ENCODE measurements around the gene ABCC9.
"Not testable (repeated sequence)": the region's sequence is repeated elsewhere in the genome, so short reads cannot be mapped to it uniquely, and the experiment has no call there.

ABCC9 gene

DNA sequence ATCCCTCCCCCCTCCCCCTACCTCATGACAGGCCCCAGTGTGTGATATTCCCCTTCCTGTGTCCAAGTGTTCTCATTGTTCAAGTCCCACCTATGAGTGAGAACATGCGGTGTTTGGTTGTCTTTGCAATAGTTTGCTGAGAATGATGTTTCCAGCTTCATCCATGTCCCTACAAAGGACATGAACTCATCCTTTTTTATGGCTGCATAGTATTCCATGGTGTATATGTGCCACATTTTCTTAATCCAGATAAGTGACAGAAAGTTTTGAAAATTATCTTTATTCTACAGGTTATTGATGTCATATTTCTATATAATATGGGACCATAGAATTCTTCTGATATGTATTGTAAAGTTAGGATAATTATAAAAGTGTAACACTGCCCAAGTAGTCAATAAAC, 11.3 kb downstream of the ABCC9 start:
- DNase-seq: not testable (repeated sequence)

DNA sequence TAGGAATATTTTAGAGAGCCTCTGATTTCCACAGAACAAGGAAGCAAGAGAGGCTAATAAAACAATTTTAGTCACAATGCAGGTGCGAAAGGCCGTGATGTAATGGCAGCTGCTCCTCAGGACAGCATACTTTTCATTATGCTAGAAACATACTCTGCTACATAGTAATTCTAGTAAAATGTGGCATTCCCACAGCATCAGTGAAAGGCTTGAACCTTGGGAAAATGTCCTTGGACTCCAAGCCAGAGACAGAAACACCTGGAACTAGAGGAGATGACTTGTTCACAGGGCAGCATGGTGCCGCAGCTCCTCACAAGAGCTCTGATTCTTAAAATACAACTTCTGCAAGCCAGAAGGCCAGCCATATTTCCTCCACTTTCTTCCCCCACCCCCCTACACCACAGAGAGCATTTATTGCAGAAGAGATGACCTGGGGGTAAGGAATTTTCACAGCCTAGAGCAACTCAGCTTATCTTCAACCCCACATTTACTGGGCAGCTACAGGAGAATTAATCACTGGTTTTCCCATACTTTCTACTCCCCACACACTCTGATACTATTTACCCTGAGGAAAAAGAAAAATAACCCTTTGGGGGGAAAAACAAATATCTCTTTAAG, 15.8 kb downstream of the ABCC9 start:
- DNase-seq: no peak

DNA sequence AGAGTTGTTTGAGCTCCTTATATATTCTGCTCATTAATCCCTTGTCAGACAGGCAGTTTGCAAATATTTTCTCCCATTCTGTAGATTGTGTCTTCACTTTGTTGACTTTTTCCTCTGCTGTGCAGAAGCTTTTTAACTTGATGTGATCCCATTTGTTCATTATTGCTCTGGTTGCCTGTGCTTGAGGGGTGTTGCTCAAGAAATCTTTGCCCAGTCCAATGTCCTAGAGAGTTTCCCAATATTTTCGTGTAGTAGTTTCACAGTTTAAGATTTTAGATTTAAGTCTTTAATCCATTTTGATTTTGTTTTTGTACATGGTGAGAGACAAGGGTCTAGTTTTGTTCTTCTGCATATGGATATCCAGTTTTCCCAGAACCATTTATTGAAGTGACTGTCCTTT, 19.8 kb downstream of the ABCC9 start:
- DNase-seq: no peak

DNA sequence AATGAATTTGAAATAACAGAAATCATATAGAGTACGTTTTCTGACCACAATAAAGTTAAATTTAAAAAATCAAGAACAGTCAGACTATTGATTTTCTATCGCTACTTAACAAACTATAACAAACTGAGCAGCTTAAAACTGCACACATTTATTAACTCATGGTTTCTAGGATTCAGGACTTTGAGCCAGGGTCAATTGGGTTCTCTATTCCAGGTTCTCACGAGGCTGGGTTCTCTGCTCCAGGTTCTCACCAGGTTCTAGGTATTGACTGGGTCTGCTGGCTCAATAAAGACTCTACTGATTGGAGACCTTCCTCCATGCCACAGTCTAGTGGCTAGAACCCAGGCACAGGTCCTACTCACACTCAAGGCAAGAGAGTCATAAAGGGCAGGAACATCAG, 22.8 kb downstream of the ABCC9 start:
- DNase-seq: no peak

DNA sequence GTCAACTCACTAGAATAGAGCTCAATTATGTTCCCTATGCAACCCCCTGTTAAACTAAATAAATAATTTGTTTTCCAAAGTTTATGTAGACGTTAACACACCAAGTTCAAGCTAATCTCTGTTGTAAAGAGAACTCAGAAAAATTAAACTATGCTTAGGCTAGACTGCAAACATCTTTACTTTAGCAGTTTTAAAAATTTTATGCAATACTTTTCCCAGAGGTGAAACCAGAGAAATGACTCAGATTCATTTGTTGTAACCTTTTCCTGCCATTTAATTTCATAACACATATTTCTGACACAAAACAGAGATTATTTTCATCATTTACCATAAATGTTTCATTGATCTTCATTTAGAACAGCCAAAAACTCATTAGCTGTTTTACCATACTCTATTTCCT, 27.4 kb downstream of the ABCC9 start:
- no peak for DNase-seq

DNA sequence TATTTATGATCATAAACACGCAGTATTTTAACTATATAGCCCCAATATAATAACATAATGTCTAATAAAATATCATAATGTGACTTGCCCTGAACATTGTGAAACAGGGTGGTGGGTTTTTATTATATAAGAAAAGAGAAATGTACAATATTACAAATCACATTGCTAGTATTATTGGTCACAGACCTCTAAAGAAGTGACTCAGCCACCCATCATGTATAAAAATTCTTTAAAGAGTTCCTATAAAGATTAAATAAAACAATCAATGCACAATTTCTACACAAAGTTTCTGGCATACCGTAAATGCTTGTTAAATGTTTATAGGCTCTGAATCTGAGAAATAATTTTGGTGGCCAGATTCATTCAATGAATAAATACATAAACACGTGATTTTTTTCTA, 28.9 kb downstream of the ABCC9 start:
- DNase-seq: no peak

DNA sequence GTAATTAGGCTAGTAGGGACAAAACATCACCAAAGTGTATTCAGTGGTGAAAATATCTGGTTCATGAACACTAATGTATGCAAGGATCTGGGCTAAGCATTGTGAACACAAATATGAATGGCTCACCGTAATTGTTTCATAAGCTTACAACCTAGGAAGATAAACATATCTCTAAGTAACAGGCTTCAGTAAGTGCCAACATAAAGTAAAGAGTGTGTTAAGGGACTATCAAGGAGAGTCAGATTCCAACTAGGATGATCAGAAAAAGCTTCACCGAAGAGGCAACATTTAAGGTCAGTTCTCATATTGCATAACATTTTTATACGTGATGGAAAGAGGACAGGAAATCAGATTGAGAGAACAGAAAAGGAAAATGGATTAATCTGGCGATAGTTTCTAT, 29.4 kb downstream of the ABCC9 start:
- DNase-seq: no peak

DNA sequence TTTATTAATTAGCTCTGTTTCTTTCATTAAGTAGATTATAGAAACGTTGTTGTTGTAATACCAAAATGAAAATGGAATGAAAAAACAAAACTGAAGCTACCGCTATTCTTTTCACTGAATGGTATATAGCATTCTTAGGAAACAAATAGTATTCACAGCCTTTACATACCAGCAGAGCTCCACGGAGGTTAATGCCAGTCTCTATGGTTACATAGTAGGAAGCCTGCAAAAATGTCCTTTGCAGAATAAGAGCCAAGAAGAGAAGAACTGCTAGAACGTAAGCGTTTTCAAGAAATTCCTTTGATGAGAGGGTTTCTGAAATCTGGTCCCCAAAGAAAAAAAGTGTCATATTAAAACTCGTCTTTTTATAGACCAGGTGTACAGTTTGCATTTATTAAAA, 30.6 kb downstream of the ABCC9 start:
- no peak for DNase-seq

DNA sequence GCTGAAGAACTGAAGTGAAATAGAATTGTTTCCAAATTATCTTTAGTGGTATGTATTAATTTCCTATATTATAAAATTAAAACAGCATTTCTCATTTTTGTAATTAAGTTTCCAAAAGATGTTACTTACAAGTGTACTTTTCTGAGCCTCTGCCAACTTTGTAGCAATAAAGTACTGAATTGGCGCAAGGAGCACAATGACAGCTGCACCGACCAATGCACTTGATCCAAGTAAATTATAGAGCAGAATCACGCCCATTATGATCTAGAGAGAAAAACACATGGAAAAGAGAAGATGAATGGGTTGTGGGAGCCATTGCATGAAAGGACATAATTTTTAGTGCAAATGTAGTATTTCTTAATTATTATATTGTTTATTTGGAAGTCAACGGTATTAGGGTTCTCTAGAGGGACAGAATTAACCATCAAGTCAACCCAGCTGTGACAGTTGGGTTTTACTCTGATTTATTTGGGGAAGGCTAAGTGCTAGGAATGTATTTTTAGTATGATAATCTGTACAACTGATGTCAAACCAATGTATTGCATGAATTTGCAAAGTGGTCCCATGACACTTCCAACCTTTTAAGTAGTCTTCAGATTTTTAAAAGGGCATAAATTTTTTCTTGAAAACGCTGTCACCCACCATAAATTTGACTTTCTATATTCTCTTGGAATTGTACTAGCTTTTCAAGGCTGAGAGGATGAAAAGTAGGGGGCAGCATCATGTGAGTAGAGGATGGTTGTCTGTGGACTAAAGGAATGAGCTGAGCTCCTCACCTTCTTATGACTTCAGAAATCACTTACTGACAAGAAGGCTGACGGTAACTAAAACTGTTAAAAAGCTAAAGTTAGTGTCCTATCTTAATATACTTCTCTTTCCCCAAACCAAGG, 33.0 kb downstream of the ABCC9 start:
- no peak for DNase-seq

DNA sequence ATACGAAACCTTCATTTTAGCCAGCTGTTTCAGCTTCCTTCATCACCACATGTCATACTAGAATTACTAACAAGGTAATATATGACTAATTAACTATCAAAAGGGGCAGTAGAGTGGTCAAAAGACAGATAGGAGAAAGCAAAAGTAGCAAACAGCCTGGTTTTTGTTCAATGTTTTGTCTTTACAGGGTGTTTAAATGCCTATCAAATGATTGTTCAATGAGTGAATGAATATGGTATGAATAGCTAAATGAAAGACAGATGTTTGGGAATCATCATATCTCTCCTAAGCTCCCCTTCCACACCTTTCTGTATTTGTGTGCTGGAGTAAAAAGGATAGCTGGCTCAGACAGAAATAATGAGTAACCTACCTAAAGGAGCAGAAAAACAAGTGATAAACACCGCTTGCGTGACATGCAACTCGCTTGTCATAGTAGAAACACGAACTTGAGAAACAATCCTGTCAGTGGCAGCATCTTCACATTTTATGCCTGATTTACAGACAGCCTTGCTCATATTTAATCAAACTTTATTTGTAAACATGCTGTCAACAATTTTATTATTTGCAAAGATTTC, 34.2 kb downstream of the ABCC9 start:
- DNase-seq: no peak

DNA sequence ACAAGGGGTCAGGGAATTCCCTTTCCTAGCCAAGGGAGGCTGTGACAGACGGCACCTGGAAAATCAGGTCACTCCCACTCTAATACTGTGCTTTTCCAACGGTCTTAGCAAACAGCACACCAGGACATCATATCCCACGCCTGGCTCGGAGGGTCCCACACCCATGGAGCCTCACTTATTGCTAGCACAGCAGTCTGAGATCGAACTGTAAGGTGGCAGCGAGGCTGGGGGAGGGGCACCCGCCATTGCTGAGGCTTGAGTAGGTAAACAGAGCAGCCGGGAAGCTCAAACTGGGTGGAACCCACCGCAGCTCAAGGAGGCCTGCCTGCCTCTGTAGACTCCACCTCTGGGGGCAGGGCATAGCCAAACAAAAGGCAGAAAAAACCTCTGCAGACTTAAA, 41.7 kb downstream of the ABCC9 start:
- DNase-seq: not testable (repeated sequence)

DNA sequence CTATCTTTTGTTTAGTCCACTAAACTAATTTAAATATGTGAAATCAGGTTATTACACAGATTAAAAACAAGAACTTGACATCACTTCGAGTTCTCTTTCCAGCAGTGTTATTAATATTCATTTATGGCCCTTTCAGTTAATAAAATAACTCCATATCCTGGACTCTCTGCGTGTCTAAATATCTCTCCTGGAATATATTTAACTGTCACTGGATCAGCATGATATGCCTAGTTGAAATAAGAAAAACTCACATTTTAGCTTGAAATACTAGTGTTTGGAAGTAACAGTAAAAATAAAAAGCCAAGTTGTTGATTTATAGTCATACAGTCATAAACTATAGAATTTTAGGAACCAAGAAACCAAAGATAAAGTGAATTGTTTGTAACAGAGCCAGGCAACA, 45.6 kb downstream of the ABCC9 start:
- no peak for DNase-seq

DNA sequence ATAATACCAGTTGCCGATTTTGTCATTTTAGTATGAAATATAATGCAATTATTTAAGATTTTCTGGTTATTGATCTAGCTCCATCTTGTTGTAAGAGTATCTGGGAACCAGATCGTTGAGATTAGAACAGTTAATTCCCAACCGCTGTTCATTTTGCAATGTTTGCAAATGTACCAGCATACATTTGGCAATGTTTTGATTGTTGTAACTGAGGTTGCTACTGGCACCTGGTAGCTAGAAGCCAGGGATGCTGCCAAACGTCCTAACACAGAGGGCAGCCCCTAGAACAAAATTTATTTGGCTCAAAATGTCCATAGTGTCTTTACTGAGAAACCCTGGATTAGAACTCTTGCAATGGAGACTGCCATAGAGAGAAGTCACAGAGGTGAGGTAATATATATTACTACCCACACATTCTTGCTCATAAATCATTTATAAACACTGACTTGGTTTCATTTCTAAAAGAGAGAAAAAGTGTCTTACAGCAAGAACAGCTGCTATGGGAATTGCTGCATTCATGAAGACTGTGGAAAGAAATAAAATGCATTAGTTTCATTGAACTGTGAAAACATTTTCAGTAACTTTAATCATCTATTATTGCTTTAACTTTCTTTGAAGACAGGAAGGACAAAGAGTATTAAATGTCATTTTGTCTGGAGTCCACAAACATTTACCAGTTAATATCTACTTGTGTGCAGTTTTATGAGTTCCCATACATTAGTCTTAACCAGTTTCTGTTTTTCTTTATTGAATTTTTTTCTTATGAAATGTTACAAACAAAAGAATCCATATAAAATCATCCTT, 46.2 kb downstream of the ABCC9 start:
- DNase-seq: no peak

DNA sequence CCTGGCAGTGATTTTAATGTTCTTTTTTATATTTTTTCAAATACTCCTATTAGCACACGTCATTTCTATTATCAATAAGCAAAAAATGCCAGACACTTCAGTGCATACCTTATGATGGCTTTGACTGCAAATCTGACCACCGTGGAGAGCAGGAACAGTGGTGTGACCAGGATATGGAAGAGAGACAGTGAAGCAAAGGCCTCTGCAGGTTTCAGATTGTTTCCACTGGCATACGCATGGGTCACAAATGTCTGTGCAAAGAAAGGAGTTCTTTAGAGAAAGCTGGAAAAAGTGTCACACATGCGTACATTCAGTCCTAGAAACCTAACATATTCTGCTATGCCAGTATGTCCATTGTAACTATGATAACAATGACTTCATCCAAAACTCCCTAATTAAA, 47.3 kb downstream of the ABCC9 start:
- no peak for DNase-seq

DNA sequence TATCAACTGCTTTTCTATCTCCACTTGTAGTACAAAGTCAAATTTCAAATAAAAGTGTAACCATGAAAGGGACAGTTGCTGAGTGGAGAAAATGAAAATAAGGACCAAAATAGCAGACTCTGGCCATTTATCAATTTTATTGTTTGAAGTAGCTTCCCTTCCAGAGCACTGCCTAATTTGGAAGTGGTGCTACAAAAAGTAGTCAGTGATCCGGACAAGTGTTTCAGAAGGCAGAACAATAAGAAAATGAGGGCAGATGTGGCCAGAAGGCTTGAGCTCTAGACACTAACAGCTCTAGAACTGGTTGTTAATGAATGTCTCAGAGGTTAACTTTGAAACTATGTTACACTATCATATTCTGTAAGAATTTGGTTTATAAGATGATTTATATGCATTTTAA, 48.9 kb downstream of the ABCC9 start:
- DNase-seq: no peak

DNA sequence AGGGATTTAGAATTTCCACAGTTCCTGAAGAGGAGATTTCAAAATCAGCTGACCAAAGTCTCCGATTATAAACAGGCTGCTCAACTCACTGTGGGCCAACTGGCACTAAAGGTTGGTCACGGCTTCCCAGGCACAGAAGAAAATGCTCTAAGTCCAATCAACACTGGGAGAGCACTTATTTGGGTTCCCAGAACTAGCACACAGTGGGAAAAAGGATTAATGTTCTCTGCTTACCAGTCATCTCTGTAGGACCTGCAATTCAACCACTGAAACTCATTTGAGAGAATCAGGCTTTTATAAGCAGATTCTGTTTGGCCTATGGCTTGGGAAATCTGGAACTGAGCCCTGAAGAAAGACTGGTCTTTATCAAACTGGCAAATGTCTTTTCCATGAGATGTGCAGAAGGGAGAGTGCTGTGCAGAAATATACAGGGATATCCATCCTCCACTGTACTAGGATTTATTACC, 49.4 kb downstream of the ABCC9 start:
- no peak for DNase-seq

DNA sequence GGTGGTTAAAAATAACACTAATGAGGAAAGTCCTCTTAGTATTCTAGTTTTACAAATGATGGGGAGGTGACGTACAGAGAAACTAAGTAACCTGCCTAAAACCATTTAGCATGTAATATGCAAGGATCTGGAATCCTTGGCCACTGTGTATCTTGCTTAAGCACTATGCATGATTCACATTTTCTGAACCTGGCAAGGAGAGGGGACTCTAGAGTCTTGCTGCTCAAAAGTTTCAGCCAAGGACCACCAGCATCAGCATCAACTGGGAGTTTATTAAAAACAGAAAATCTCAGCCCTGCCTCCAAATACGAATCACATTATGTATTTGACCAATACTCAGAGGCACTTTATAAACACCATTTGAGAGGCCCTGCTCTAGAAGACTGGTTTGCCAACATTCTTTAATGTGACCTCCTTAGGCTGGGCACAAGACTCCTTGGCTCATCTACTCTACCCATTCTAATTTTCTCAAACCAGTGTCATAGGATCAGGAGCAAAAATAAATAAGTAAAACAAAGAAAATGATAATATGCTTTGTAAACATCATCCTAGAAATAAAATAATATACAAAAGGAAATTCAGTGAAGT, 52.9 kb downstream of the ABCC9 start:
- DNase-seq: no peak

DNA sequence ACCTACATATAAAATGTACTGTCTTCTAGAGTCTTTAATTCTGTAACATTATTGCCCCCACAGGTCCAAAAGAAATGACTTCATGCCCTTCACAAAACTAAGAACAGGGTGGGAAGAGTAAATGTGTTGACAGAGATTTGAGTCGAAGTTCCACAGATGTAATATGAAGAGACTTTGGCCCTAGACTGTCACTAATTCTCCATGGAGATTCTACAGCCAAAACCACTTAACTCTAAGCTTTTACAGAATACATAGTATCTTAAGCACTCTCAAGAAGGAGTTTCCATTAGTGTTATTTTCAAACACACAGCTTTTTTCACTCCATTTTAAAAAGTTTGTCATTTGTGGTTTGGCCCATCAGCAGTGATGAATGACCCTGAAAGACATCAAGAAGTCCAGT, 56.3 kb downstream of the ABCC9 start:
- DNase-seq: no peak

DNA sequence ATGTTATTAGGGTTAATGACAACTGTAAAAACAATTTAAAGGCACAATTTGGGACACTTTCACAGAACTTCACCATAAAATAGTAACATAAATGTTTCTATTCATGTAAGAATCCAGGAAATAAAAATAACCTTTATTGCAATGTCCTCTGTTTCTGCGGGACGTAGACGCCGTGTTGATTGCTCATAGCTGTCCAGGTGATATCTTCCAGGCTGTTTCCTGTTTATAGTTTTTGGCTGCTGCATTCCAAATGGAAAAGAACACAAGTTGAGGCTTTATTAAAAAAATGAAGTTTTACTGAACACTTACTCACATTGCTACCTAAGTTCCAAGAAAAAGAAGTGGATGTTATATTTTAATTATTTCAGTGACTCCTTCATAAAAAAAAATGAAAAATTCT, 58.6 kb downstream of the ABCC9 start:
- DNase-seq: no peak

DNA sequence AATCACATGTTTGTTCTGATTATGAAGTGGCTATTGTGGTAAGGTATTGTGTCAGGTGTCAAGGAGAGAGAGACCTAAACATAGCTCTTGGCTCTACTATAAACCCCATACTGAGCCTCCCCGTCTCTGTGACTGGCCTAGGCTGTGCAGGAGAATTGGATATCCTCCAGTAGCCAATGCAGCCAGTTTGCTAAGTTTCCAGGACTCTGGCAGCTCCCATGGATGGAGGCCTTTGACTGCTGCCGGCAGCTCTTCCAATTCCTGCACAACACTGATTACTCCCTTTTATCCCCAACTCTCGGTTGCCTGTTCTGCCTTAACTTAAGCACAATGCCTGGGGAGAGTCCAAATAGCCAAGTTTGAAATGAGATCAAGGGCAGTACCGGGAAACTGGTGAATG, 59.3 kb downstream of the ABCC9 start:
- no peak for DNase-seq

DNA sequence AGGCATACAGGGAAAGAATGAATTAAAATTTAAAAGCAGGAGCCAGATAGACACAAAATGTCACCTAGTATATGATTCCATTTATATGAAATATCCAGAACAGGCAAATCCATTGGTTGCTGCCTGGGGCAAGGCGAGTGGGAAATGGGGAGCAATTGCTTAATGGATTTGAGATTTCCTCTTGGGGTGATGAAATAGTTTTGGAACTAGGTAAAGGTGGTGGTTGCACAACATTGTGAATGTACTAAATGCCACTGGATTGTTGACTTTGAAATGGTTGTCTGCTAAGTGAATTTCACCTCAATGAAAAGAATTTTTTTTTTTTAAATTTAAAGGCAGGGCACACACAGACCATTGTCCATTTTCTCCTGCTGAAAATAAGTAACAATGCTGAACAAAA, 61.9 kb downstream of the ABCC9 start:
- no peak for DNase-seq

DNA sequence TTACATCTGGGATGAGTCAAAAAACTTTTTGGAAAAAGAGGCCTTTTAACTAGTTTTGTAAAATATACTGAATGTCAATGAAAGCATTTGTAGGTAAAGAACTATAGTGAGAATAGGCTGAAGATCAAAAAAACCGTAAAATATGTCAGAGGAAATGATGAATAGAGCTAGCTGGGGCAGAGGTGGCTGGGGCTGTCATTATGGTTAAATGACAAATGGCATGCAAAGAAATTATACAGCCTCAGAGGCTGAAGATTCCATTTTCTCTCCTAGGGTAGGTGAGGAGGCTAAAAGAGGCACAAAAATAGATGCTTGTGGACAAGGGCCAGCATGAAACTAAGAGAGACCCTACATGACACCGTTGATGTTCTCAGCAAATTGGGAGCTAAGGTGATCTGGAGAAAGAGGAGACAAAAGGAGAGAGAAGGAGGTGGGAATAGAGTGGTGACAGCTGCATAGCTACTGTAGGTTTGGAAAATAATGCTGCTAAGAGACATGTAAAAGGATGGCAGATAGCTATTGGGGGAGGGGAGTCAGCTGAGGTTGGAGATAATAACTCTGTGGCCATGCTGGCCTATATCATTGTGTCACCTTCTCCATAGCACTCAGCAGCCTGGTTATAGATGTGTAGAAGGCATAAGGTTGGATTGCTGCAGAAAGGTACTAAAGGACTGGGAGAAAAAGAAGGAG, 63.8 kb downstream of the ABCC9 start:
- no peak for DNase-seq

Measured in COR-L47 (cell line).